Caco-2 (cell line): Measurements from ENCODE around the gene PPFIA1. TPM values are rescaled to one million over a fixed set of nuclear protein-coding genes. Genes with fewer than 3 reads are reported as not detected.

Source experiments
- Bru-seq: library from RNA; stranded (reverse); fragments of 400-500 nt; gene quantifications from one replicate; lab custom pipeline; 2021; lab: Mats Ljungman, UMichigan
- BruChase-seq, 2 experiments: library from RNA; stranded (reverse); fragments of 400-500 nt; gene quantifications; one replicate each; lab custom pipeline; 2021; lab: Mats Ljungman, UMichigan
- BruUV-seq: library from RNA; stranded (reverse); fragments of 400-500 nt; replicated peaks from 2 replicates; lab custom pipeline; 2021; lab: Mats Ljungman, UMichigan
- CTCF ChIA-PET: fragments of 300-600 bp; sonication (Branson Sonifier 250); formaldehyde crosslinking; loops from one replicate; lab custom pipeline; 2022; ENCODE audit warnings: antibody characterized with exemption; lab: Charles Lee
- POLR2A ChIA-PET: fragments of 300-600 bp; sonication (Branson Sonifier 250); formaldehyde crosslinking; loops from one replicate; lab custom pipeline; 2022; ENCODE audit warnings: antibody characterized with exemption; lab: Charles Lee
- DNase-seq, 2 experiments: peaks; one replicate each; pipeline versions ENCODE4 v3.0.0 to v3.0.0-alpha.2; 2020 to 2022
- H3K27me3 ChIP-seq: replicated peaks from 2 replicates; pipeline ENCODE4 v1.6.0; 2011; ENCODE audit warnings: low read length; ENCODE audit not compliant: control insufficient read depth, insufficient read depth
- H3K36me3 ChIP-seq: 2 replicates; pipeline ENCODE4 v1.5.1; 2011; ENCODE audit warnings: low read length; ENCODE audit not compliant: control insufficient read depth, insufficient read depth
- H3K4me1 ChIP-seq: fragments of 250-450 bp; sonication (Bioruptor Pico); 2 replicates; pipeline ENCODE4 v1.5.1; 2020; ENCODE audit warnings: mild to moderate bottlenecking
- H3K4me3 ChIP-seq: 2 replicates; pipeline ENCODE4 v1.5.1; 2011; ENCODE audit warnings: low read depth, mild to moderate bottlenecking, control low read depth, low read length
- H3K9me3 ChIP-seq: fragments of 250-450 bp; sonication (Bioruptor Pico); 2 replicates; pipeline ENCODE4 v1.5.1; 2020; ENCODE audit warnings: mild to moderate bottlenecking, moderate library complexity
- H3K27ac Mint-ChIP-seq: one replicate; pipeline ENCODE4 v1.8.0; 2022; ENCODE audit warnings: mixed read lengths; ENCODE audit not compliant: unreplicated experiment
- H3K27me3 Mint-ChIP-seq: one replicate; pipeline ENCODE4 v1.8.0; 2022; ENCODE audit warnings: mixed read lengths; ENCODE audit not compliant: insufficient read depth, unreplicated experiment
- H3K36me3 Mint-ChIP-seq: one replicate; pipeline ENCODE4 v1.8.0; 2022; ENCODE audit warnings: mild to moderate bottlenecking, mixed read lengths; ENCODE audit not compliant: insufficient read depth, unreplicated experiment
- H3K4me1 Mint-ChIP-seq: one replicate; pipeline ENCODE4 v1.8.0; 2022; ENCODE audit warnings: low read depth, mixed read lengths; ENCODE audit not compliant: unreplicated experiment
- H3K4me3 Mint-ChIP-seq: one replicate; pipeline ENCODE4 v1.8.0; 2022; ENCODE audit warnings: mild to moderate bottlenecking, moderate library complexity, mixed read lengths; ENCODE audit not compliant: unreplicated experiment
- H3K9me3 Mint-ChIP-seq: one replicate; pipeline ENCODE4 v1.8.0; 2022; ENCODE audit warnings: mixed read lengths; ENCODE audit not compliant: unreplicated experiment
- CTCF ChIP-seq, 2 experiments: fragments of 200-600 bp in 1 of 2; IDR thresholded peaks; 1 replicate in 1 of 2; 2 replicates in 1 of 2; pipeline versions ENCODE4 v1.5.1 to v1.8.0; 2011 to 2022; ENCODE audit warnings: antibody characterized with exemption in 1 of 2, control low read depth in 1 of 2, inconsistent platforms in 1 of 2, low read depth in 1 of 2, low read length in 1 of 2, mild to moderate bottlenecking in 1 of 2, moderate library complexity in 1 of 2; ENCODE audit not compliant: insufficient read depth in 1 of 2, severe bottlenecking in 1 of 2, unreplicated experiment in 1 of 2
- intact Hi-C: fragments of 100-400 bp; cut with micrococcal nuclease; formaldehyde crosslinking; loops from one replicate; pipeline ENCODE4 v1.10.0; 2022; ENCODE audit not compliant: unreplicated experiment
- long read RNA-seq: library from polyadenylated mRNA; stranded (forward); transcript quantifications from one replicate; pipeline ENCODE4 v2.0.0, GENCODE V29; 2022
- total RNA-seq: library from RNA; stranded (reverse); gene quantifications from 2 replicates; pipeline ENCODE4 v1.2.3, GENCODE V29; 2022

PPFIA1 gene
- total RNA-seq = 148 TPM in 2 replicates
- percentile 93 among the genes with signal in this experiment for Bru-seq, nascent RNA
- BruChase-seq, experiment 1, labeled RNA remaining after a 2-hour chase = percentile 94 among the genes with signal in this experiment
- BruChase-seq, experiment 2, labeled RNA remaining after a 6-hour chase = percentile 95 among the genes with signal in this experiment
- long read RNA-seq, full-length matches to known transcripts = 24 of 98 reads
- long read RNA-seq, partial matches to known transcripts = 34 of 98 reads
- long read RNA-seq, other reads (novel, unspliced or antisense) = 40 of 98 reads

GRCh38 chr11:70270104-70270876 is at the start of gene PPFIA1:
PPFIA1 (plus strand) TSS chr11:70270690; CDS start chr11:70272173, 1,483 bp downstream.
- POLR2A ChIA-PET = interaction anchor here (0.5 to 0.6 kb wide), 3 partner anchors 56 to 70 kb away, joined by 3 to 8 read pairs (median 4); no protein-coding TSS in a partner anchor
- H3K27me3 ChIP-seq = no peaks in the 10 kb centered on the region
- Mint-ChIP-seq H3K9me3 (no peaks in the 10 kb centered on the region), H3K36me3 (peaks cover 51% of the 10 kb centered on the region), H3K4me1 (peaks cover 13% of the 10 kb centered on the region), H3K27ac (peak within 1 kb of the TSS; percentile 84), H3K27me3 (no peaks in the 10 kb centered on the region), H3K4me3 (peak within 1 kb of the TSS; percentile 91)
- DNase-seq = peak; percentile 99 to 100
- 0 out of 2 replicates have a peak, but pooled peaks cover 6% of the 10 kb centered on the region for H3K36me3 ChIP-seq
- no peaks in the 10 kb centered on the region for H3K9me3 ChIP-seq
- peak; percentile 11 to 57 for TF ChIP-seq CTCF (IDR thresholded peaks at IDR 0.05; ENCODE audit: insufficient read depth in 1 of 2, low read depth in 1 of 2, low read length in 1 of 2, severe bottlenecking in 1 of 2, unreplicated experiment in 1 of 2)
- BruUV-seq = no TSS peak
- CTCF ChIA-PET = interaction anchor here (0.5 to 1.7 kb wide), 5 partner anchors 14 to 615 kb away, joined by 4 to 8 read pairs (median 7); partner anchors contain the start of gene FADD
- intact Hi-C loops = loop anchor here (1.0 to 5.0 kb wide), 3 partner anchors 28 to 67 kb away; partner anchors contain the start of gene FADD
- peak within 1 kb of the TSS; percentile 97 for H3K4me3 ChIP-seq
- H3K4me1 ChIP-seq = peaks cover 11% of the 10 kb centered on the region

GRCh38 chr11:70220920-70221319 is 49.6 kb upstream of the PPFIA1 start:
- H3K36me3 Mint-ChIP-seq = no peaks in the 10 kb centered on the region
- H3K36me3 ChIP-seq = no peaks in the 10 kb centered on the region
- no peaks in the 10 kb centered on the region for H3K27me3 Mint-ChIP-seq
- peaks cover 23% of the 10 kb centered on the region for H3K4me1 Mint-ChIP-seq
- no peak for TF ChIP-seq CTCF (IDR thresholded peaks at IDR 0.05; ENCODE audit: insufficient read depth in 1 of 2, low read depth in 1 of 2, low read length in 1 of 2, severe bottlenecking in 1 of 2, unreplicated experiment in 1 of 2)
- ChIA-PET POLR2A (no interaction called here), CTCF (interaction anchor here (0.6 kb wide), 1 partner anchor 25 kb away, joined by 5 read pairs; no protein-coding TSS in a partner anchor)
- H3K9me3 Mint-ChIP-seq = no peaks in the 10 kb centered on the region
- H3K4me3 Mint-ChIP-seq = no peak overlapping the region
- no peak for DNase-seq
- no peak overlapping the region for H3K4me3 ChIP-seq
- H3K4me1 ChIP-seq = peaks cover 21% of the 10 kb centered on the region
- no peak overlapping the region for H3K27ac Mint-ChIP-seq
- no TSS peak for BruUV-seq
- intact Hi-C loops = no loop called here
- no peaks in the 10 kb centered on the region for H3K27me3 ChIP-seq
- peaks cover 4% of the 10 kb centered on the region; the same call in 1 of the 2 replicates for H3K9me3 ChIP-seq

- Histone ChIP-seq H3K36me3 (no peaks in the 10 kb centered on the region), H3K4me3 (no peak overlapping the region), H3K9me3 (peaks cover 4% of the 10 kb centered on the region; the same call in 1 of the 2 replicates), H3K4me1 (peaks cover 22% of the 10 kb centered on the region), H3K27me3 (no peaks in the 10 kb centered on the region)
- DNase-seq = no peak
- Mint-ChIP-seq H3K27ac (no peak overlapping the region), H3K4me1 (peaks cover 6% of the 10 kb centered on the region), H3K27me3 (no peaks in the 10 kb centered on the region), H3K9me3 (no peaks in the 10 kb centered on the region), H3K36me3 (no peaks in the 10 kb centered on the region), H3K4me3 (no peak overlapping the region)
- BruUV-seq = no TSS peak
- intact Hi-C loops = loop anchor here (5.0 kb wide), 1 partner anchor 47 kb away; the partner anchor contains the start of gene PPFIA1
- CTCF ChIA-PET = no interaction called here
- POLR2A ChIA-PET = no interaction called here
- TF ChIP-seq CTCF (IDR thresholded peaks at IDR 0.05; ENCODE audit: insufficient read depth in 1 of 2, low read depth in 1 of 2, low read length in 1 of 2, severe bottlenecking in 1 of 2, unreplicated experiment in 1 of 2) = no peak
Measured at GRCh38 chr11:70225681-70226177, 44.8 kb upstream of the PPFIA1 start.
